ENCODE measurements around the gene SLC8A3. TPM values are rescaled to one million over a fixed set of nuclear protein-coding genes. Genes with fewer than 3 reads are reported as not detected.

SLC8A3 gene
- total RNA-seq, 2 donors from 2014 or later: 0.09 TPM; not detected in 1

DNA sequence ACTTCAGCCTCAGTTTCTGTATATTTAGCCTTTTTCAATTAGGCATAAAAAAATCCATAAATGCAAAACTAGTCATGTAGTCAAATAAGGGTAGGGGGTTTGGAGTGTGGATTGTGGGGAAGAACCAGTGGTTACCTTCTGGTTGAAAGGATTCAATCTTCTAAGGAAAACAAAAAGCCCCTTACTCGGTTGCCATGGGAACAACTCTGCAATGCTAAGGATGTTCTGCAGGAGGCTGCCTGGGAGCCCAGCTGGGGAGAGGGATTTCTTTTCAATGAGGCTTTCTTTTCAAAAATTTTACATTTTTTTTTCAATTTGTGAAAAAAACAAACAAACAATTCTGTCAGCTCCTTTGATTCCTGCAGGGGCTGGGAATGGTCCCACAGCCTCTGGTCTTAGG is 67.2 kb downstream of the SLC8A3 start:
- no peaks in the 10 kb centered on the region for H3K9me3 Mint-ChIP-seq
- H3K4me3 ChIP-seq (ENCODE audit: low read length): no peak overlapping the region
- no peaks in the 10 kb centered on the region for H3K9me3 ChIP-seq (ENCODE audit: control insufficient read depth, low read length)
- no peak overlapping the region for H3K27ac Mint-ChIP-seq
- H3K4me1 ChIP-seq (ENCODE audit: control insufficient read depth, insufficient read depth, low read length): peaks cover 5% of the 10 kb centered on the region
- peak; percentile 64 for DNase-seq
- WGBS, 2 experiments (ENCODE audit: insufficient coverage in 1 of 2, insufficient read length in 1 of 2): 20 to 29% methylated on average over 1 of the region's 1 CpG
- no peaks in the 10 kb centered on the region for H3K36me3 Mint-ChIP-seq (ENCODE audit: low read depth)
- peak overlapping the region; percentile 84 for H3K27ac ChIP-seq (ENCODE audit: low read depth, low read length)
- no peaks in the 10 kb centered on the region for H3K27me3 ChIP-seq (ENCODE audit: control insufficient read depth, insufficient read depth, low read length, poor library complexity, severe bottlenecking)
- TF ChIP-seq, protein P1, sequence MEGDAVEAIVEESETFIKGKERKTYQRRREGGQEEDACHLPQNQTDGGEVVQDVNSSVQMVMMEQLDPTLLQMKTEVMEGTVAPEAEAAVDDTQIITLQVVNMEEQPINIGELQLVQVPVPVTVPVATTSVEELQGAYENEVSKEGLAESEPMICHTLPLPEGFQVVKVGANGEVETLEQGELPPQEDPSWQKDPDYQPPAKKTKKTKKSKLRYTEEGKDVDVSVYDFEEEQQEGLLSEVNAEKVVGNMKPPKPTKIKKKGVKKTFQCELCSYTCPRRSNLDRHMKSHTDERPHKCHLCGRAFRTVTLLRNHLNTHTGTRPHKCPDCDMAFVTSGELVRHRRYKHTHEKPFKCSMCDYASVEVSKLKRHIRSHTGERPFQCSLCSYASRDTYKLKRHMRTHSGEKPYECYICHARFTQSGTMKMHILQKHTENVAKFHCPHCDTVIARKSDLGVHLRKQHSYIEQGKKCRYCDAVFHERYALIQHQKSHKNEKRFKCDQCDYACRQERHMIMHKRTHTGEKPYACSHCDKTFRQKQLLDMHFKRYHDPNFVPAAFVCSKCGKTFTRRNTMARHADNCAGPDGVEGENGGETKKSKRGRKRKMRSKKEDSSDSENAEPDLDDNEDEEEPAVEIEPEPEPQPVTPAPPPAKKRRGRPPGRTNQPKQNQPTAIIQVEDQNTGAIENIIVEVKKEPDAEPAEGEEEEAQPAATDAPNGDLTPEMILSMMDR (conservative IDR thresholded peaks at IDR 0.05): no peak
- H3K4me3 Mint-ChIP-seq: no peak overlapping the region
- H3K36me3 ChIP-seq (ENCODE audit: control insufficient read depth, insufficient read depth, low read length): no peaks in the 10 kb centered on the region
- H3K4me1 Mint-ChIP-seq: peaks cover 10% of the 10 kb centered on the region
- no peak overlapping the region for H3K9ac ChIP-seq (ENCODE audit: extremely low read depth, low read length, poor library complexity, severe bottlenecking)
- H3K27me3 Mint-ChIP-seq (ENCODE audit: insufficient read depth): peaks cover 2% of the 10 kb centered on the region

GRCh38 chr14:70118064-70118463 is 70.7 kb downstream of the SLC8A3 start:
- H3K4me3 Mint-ChIP-seq: no peak overlapping the region

GRCh38 chr14:70116278-70116677 is 72.5 kb downstream of the SLC8A3 start:
- Histone ChIP-seq H3K9me3 (ENCODE audit: control insufficient read depth, low read length) (no peaks in the 10 kb centered on the region), H3K4me1 (ENCODE audit: control insufficient read depth, insufficient read depth, low read length) (peaks cover 5% of the 10 kb centered on the region), H3K9ac (ENCODE audit: extremely low read depth, low read length, poor library complexity, severe bottlenecking) (no peak overlapping the region), H3K27ac (ENCODE audit: low read depth, low read length) (no peak overlapping the region), H3K36me3 (ENCODE audit: control insufficient read depth, insufficient read depth, low read length) (no peaks in the 10 kb centered on the region), H3K4me3 (ENCODE audit: low read length) (no peak overlapping the region), H3K27me3 (ENCODE audit: control insufficient read depth, insufficient read depth, low read length, poor library complexity, severe bottlenecking) (no peaks in the 10 kb centered on the region)
- H3K4me1 Mint-ChIP-seq: peaks cover 10% of the 10 kb centered on the region
- H3K36me3 Mint-ChIP-seq (ENCODE audit: low read depth): no peaks in the 10 kb centered on the region
- no peak overlapping the region for H3K27ac Mint-ChIP-seq
- 88 to 100% methylated on average over 5 of the region's 5 CpGs for WGBS, 2 experiments (ENCODE audit: insufficient coverage in 1 of 2, insufficient read length in 1 of 2)
- peaks cover 8% of the 10 kb centered on the region for H3K27me3 Mint-ChIP-seq (ENCODE audit: insufficient read depth)
- no peak overlapping the region for H3K4me3 Mint-ChIP-seq
- TF ChIP-seq, protein P1 (conservative IDR thresholded peaks at IDR 0.05): no peak
- DNase-seq: no peak
- no peaks in the 10 kb centered on the region for H3K9me3 Mint-ChIP-seq

More at GRCh38 chr14:70118064-70118463, 70.7 kb downstream of the SLC8A3 start:
- no peaks in the 10 kb centered on the region for H3K9me3 Mint-ChIP-seq
- peaks cover 5% of the 10 kb centered on the region for H3K4me1 ChIP-seq (ENCODE audit: control insufficient read depth, insufficient read depth, low read length)
- no peak for DNase-seq
- H3K4me1 Mint-ChIP-seq: peaks cover 10% of the 10 kb centered on the region
- H3K27ac Mint-ChIP-seq: no peak overlapping the region
- no peak overlapping the region for H3K4me3 ChIP-seq (ENCODE audit: low read length)
- peaks cover 2% of the 10 kb centered on the region for H3K27me3 Mint-ChIP-seq (ENCODE audit: insufficient read depth)
- no peak overlapping the region for H3K9ac ChIP-seq (ENCODE audit: extremely low read depth, low read length, poor library complexity, severe bottlenecking)
- TF ChIP-seq, protein P1 (conservative IDR thresholded peaks at IDR 0.05): no peak
- H3K36me3 ChIP-seq (ENCODE audit: control insufficient read depth, insufficient read depth, low read length): no peaks in the 10 kb centered on the region
- WGBS, 2 experiments (ENCODE audit: insufficient coverage in 1 of 2, insufficient read length in 1 of 2): 91 to 92% methylated on average over 3 of the region's 3 CpGs
- no peak overlapping the region for H3K27ac ChIP-seq (ENCODE audit: low read depth, low read length)
- H3K9me3 ChIP-seq (ENCODE audit: control insufficient read depth, low read length): no peaks in the 10 kb centered on the region
- H3K36me3 Mint-ChIP-seq (ENCODE audit: low read depth): no peaks in the 10 kb centered on the region
- H3K27me3 ChIP-seq (ENCODE audit: control insufficient read depth, insufficient read depth, low read length, poor library complexity, severe bottlenecking): no peaks in the 10 kb centered on the region

Data from endodermal cell (in vitro differentiated cells).